OCI-M1 (cell line): ENCODE measurements around the gene FNBP1L.
"Not testable (repeated sequence)": the region's sequence is repeated elsewhere in the genome, so short reads cannot be mapped to it uniquely, and the experiment has no call there.

Experiments used
- DNase-seq: peaks from one replicate; lab custom pipeline; 2025; lab: John Stamatoyannopoulos, UW

The FNBP1L gene

DNA sequence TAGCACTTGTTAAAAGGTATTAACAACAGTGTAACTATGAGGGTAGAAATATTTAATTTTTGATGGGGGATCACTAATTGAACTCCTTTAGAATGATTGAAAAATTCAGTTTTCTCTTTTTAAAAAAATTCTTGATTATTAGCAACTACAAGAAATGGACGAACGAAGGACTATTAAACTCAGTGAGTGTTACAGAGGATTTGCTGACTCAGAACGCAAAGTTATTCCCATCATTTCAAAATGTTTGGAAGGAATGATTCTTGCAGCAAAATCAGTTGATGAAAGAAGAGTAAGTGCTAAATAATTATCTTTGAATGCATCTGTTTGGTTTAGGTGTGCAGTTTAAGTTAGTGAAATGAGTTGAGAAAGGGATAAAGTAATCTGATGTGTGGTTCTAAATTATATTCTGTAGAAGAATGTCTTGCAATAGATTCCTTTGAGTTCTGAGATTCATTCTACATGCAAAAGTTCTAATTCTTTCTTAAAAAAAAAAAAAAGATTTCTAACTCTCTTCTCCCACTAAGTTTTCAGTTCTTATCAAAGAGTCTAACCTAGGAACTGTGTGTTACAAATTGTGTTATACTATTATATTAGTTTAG is 85.0 kb downstream of the FNBP1L start:
- no peak for DNase-seq

DNA sequence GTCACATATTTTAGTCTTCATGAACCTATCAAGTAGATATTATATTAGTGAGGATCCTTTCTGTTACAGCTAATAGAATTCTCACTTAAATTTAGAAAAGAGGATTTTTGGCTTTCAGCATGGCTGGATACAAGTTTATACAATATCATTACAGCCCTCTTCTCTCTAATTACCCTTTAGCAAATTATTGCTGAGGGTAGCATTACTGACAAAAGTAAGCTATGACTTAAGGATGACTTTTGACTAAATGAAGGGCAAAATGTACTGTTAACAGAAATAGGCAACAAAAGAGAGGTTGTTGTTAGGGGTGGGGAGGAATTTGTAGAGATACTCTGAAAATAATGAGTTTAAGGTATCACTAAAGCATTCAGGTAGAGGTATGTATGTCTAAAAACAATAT is 85.8 kb downstream of the FNBP1L start:
- DNase-seq = no peak

DNA sequence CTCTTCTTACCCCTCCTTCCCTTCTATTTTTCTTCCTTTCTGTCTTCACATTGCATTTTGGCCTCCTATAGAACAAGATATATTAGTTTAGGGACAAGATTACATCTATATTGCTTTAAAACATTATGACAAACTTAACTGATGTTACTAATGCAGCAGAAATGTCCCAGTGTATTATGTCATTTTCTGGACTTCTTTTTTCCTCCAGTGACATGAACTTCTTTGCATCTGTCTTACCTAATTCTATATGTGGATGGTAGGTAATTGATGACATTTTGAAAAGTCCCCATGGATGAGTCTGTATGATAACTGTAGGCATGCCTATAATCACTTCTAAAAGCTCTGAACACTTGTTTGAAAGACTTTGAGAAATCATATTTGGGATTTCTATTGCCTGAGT is 89.5 kb downstream of the FNBP1L start:
- DNase-seq = no peak

DNA sequence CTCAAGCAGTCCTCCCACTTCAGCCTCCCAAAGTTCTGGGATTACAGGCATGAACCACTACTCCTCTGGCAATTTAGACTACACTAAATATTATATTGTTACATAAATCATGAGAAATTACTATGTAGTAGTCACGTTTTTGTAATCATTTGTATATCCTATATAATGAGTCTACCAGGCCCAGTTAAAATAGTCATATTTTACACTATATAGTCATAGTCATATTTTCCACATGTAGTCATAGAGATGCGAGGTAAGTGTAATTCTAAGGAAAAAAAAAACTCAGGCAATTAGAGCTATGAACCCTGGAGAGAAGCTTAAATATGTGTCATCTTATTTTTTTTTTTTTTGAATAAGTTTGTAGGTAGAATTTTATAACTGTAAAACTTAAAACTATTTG is 90.0 kb downstream of the FNBP1L start:
- no peak for DNase-seq

DNA sequence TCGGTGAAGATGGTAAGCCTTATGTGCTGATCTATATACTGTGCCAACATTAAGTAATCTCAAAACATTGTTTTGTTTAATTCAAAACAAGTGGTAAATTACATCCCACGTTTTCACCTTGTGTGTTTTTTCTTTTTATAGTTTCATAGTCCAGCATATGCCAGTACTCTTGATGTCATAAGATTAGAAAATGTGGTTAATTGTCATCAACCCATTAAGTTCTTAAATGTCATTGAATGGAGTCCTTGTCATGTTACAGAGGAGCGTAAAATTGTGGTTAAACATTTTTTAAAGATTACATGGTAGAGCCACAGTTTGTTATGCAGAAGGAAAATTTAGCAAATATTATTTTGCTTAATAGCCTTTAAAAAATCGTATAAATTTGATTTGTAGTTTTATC is 93.1 kb downstream of the FNBP1L start:
- DNase-seq = no peak

DNA sequence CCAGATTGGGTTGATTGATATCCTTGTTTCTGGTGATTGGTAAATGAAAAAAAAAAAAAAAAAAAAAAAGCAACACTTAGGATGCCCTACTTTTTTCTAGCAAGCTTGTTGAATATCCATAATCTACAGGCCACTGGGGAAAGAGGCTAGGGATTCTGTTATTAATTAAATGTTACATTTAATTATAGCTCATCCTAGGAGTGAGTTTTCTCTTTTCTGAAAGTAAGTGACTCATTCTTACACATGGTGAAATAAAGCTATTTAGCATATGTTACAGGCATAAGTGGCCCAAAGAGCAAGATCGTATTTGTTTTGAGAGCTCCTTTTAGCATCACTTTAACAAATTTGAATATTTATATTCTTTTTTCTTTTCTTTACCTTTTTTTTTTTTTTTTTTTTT is 94.5 kb downstream of the FNBP1L start:
- DNase-seq = no peak

DNA sequence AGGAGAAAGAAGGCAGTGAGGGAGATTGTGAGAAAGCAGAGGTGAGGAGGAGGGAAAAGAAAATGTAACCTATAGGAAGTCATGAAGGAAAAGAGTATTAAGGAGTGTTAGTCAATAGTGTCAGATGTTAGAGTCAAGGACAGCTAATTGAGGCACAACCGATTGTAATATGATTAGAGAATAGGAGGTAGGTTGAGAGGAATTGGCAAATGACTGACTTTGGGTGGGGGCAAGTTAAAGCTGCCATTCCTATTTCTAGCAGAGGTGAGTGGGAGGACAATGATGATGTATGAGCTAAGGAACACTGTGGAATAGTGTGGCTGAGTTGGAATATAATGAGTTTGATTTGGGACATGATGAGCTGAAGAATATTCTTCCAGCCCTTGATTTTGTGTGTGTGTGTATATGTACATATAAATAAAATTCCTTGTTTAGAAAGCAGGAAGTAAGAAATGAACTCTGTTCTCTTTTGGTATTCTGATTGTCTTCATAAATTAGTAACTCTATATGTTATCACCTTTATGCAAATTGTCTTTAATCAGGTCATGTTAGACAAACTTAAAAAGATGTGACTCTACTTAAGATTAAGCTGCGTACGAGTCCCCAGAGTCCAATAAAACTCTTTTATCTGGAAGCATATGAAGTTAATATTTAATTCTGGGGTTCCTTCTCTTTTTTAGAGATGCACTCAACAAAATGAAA is 98.4 kb downstream of the FNBP1L start:
- DNase-seq = no peak

DNA sequence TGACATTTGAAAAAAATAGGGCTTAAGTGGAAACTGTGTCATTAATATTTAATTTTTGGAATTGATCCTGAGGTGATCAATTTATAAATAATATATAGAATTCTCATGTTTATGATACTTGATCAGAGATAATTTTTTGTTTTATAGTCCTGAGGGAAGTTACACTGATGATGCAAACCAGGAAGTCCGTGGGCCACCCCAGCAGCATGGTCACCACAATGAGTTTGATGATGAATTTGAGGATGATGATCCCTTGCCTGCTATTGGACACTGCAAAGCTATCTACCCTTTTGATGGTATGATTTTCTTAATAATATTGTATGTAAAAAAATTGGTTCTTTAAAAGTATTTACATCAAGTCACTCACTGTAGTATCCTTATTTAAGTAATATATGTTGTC is 101.2 kb downstream of the FNBP1L start:
- DNase-seq = no peak

DNA sequence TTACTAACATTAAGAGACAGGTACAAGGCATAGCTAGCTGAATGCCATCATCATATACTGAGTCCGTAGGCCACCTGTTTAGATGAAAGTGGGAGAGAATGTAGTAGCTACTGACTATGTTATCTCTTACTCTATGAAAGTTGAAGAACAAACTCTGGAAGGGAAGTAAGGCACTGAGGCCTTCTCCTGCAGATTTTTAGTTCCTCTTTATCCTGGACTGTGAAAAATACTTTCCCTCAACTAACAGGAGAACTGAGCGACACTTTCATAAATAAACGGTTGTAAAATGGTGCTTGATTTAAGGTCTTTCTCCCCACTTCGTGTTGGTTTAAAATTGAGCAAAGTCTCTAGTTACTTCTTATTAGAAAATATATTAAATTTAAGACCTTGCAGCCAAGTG is 101.9 kb downstream of the FNBP1L start:
- DNase-seq = no peak

DNA sequence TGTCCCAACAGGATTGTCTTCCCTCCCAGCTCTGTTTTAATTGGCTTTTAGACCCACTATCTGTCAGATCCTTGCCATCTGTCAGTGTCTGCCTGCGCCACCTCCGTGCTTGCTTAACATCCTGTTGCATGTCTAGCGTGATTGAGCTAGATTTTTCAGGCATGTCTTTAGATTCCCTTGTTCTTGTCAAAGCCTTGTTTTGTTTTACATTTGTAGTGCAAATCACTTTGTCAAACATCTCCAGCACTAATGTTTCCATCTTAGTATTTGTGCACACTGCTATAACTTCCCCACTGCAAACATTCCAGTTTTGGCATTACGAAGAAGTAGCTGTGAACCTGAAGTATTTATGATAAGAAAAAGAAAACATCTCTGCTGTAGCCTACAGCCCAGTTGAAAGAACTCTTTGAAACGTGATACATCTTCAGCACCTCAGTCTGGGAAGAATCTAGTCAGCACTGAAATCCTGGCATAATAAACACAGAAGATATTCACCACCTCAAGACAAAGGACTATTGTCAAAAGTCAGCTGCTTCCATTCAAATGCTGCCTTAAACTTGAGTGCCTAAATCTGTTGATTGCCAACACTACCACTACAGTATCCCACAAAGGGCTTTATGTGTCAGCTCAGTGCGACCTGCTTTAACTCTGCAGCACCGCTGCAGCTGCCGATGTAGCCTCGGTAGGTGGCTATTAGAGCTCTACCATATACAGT is 105.0 kb downstream of the FNBP1L start:
- no peak for DNase-seq

DNA sequence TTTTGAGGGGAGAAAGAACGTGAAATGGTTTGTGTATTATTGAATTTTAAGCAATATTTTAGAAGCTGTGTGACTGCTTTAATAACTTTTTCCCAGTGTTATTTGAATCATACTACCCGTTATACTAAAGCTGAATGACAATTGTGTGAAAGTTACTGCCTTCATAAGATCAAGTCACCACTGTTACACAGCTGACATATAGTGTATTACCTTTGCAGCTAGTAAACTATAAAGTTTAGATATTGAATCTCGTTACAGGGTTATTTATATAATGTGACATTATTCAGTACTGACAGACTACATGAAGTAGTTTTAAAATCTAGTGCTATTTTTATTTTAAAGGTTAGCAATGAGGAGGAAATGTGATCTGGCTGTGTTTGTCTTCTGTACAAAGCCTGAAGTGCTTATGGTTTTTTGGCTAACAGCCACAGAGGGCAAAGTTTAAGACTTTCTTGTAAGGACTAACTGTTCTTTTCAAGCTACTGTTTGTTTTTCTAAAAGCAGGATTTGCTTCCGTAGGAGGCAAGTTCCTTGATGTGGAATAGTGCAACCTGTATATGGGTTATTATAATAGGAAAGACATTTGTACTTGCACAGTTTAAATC is 106.1 kb downstream of the FNBP1L start:
- DNase-seq = not testable (repeated sequence)

DNA sequence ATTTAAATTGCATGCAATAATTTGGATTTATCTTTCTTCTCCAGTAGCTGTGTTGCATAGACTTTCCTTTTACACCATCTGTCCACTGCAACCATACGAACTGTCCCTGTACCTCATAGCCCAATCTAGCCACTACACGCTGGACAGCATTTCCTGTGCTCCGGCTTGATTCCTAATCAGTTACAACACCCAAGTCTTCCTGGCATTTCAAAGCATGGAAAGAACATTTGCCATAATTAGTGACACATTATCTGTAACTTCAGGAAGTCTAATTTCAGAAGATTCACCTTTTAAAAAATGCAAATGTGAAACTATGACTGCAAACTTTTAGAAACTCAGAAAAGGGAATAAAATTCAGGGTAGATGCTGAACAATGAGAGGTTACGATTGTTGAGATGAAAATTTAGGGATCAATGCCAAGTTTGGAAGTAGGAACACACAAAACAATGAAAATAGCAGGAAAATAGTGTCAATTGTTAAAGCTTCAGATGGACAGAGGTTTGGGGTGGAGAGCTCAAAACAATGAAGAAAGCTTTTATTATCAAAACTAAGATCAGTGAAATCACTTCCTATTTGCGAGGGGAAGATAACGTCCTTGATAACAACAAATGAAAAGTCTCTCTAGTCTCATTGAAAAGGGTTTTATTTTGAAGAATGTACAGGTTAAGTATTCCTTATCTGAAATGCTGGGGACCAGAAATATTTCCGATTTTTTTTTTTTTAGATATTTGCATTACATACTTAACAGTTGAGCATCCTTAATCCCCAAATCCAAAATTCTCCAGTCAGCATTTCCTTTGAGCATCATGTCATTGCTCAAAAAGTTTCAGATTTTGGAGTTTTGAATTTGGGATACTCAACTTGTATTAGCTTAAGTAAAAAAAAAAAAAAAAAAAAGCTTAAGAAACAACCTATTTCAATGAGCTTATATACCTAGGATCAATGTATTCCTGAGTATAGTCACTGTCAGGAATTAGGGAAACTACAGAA is 107.3 kb downstream of the FNBP1L start:
- no peak for DNase-seq

DNA sequence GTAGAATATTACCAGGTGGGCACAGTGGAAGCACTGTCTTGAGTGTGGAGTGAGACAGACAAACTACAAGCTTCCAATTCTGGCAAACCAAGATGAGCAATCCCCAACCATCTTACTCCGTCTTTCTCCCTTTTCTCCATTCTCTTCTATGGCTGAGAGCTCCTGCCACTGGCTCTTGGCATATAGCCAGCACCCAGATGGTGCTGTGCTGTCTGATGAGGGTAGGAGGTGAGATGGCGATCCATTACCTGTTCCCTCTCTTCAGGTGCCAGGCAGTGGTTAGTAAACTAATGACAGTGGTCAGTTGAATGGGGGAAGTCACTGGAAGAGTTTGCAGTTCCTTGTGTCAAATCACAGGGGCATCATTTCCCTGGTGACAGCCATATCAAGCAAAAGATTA is 108.4 kb downstream of the FNBP1L start:
- DNase-seq = no peak

DNA sequence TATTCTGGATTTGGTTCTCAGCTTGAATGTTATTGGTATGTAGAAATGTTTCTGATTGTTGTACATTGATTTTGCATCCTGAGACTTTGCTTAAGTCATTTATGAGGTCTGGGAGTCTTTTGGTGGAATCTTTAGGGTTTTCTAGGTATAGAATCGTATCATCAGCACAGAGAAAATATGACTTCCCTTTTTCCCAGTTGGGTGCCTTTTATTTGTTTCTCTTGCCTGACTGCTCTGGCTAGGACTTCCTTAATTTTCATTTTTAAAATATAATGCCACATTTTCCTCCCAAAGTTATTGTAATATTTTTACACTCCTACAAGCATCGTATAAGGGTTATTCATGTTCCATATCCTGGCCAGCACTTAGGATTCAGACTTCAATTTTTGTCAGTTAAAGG is 111.1 kb downstream of the FNBP1L start:
- DNase-seq = peak; percentile 68

DNA sequence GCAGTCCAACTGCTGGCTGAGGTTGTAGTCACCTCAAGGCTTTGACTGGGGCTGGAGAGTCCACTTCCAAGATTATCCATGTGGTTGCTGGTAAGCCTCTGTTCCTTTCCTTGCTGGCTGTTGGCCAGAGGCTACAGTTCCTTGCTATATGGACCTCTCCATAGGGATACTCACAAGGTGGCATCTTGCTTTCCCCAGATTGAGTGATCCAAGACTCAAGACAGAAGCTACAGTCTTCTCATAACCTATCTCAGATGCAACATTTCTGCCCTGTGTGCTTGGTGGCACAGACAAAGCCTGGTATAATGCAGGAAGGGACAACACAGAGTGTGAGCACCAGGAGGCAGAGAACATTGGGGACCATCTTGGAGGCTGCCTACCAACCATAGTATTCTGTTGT is 111.8 kb downstream of the FNBP1L start:
- DNase-seq = no peak

DNA sequence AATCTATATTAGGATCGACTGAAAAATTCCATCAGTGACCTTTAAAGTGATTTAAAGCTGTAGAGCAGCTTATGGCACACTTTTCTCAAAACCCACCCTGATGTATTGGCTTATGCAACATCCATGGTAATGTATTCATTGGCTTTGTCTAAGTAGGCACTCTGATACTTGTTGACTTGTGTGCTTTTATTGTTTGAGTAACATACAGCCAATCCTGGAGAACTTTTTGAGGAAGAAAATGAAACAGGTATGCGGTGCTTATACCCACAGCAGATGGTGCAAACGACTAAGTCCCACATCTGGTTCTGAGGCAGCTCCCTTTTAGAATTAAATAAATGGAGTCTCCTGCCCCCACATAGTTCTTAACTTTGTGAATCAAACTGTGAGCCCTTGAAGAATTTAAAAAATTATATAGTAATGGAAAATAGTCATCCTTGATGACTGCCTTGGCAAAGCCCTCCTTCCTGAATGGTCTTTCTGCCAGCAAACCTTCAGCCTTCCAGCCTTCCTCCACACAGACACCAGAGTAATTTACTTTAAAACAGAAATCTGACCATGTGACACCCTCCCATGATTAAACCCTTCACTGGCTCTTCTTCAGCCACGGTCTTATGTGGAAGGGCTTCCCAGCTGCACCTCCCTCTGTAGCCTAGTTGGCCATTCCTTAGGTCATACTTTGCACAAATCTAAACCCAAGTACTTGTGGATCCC is 117.7 kb downstream of the FNBP1L start:
- DNase-seq = no peak

DNA sequence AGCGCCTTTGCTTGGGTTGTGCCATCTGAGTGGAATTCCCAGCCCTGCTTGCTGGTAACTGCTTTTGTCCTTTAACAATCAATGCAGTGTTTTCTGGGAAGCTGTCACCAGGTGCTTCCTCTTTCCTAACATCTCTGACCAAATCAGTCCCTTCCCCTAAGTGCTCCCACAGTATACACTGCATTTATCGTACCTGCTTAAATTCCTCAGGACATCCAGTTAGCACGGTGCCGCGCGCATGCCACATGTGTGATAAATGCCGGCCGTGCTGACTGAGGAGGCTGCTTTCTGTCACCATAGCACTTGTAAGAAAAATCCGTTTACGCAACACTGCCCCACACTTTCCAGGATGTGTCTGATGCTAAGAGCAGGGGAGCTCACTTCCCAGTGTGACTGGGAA is 118.3 kb downstream of the FNBP1L start:
- no peak for DNase-seq

DNA sequence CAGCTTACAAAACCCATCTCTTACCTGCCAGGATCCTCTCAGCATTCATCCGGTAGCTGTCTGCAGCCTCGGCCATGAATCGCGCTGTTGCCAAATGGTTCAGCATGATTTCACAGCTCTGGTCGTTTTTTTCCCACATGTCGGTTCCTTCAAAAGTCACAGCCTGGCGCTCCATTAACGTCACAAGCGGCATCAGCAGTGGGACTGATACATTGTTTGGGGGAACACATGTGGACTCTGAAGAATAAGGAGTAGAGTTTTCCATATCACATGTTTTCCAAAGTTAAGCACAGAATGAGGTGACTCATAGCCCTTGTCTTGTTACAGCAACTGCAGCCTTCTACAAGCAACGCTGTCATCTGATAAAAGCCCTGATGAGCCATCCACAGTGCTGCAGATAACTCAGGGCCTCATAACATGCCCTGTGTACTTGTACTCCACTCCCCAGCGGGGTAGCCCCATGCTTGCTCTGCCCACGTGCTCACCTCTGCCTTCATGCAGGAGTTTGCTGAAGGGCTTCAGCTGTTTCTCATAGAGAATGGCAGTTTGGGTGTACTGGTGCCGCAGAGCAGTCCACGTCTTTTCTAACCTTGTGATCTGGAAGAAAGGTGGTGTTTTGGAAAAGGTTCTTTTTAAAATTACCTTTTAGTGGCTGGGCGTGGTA is 119.5 kb downstream of the FNBP1L start:
- peak; percentile 81 for DNase-seq

DNA sequence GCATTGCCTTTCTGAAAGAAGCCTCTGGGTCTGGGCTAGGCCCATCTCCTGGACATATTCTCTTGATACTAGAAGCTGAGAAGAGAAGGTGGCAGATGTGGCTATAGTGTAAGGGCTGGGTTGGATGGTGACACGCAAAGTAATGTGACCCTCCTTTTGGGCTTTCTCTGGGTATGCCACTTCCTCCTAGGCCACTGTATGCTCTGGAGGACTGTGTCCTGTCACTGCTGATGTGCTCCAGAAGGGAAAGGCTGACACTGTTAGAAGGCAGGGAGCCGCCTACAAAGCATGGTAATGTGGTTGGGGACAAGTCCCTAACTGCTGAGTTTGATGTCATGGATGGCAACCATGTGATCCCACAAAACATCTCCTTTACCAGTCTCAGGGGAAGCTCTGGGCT is 121.6 kb downstream of the FNBP1L start:
- DNase-seq = no peak

DNA sequence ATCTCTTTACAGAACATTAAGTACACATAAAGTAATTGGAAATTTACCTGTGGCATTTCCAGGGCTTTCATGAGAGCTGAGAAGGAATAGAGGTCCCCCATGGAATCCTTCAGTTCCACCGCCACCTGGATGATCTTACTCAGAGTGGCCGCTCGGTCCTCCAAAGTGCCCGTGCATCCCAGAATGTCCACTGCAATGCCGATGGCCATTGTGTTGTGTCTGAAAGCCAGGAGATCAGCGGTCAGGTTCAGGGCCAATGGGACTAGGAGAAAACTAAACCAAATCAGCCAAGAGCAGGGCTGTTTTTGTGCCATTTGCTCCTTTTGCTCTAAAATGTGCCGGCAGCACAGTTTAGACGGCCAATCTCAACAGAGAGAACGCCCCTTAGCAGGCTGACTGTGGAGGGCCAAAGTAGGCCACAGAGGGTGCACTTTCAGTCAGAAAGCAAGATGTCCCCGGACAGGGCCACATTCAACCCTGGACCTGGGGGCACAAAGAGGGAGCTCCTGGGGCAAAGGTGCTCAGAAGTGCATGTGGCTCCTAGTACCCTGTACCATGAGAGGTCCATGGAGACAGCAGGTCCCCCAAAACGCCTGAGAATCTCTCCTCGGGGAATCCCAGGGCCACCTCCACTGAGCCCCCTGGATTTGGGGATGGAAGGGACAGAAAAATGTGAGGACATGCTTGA is 123.8 kb downstream of the FNBP1L start:
- DNase-seq = no peak
